Measurements from ENCODE around the gene FAT2. TPM values are rescaled to one million over a fixed set of nuclear protein-coding genes. Genes with fewer than 3 reads are reported as not detected.

Gene FAT2
- total and polyA plus RNA-seq, 10 of the 15 experiments (the other 5 are each of a cell fraction or from before 2014, with no cell fraction given) = 0.01 to 0.06 (median 0.03) TPM; not detected in 3

DNA sequence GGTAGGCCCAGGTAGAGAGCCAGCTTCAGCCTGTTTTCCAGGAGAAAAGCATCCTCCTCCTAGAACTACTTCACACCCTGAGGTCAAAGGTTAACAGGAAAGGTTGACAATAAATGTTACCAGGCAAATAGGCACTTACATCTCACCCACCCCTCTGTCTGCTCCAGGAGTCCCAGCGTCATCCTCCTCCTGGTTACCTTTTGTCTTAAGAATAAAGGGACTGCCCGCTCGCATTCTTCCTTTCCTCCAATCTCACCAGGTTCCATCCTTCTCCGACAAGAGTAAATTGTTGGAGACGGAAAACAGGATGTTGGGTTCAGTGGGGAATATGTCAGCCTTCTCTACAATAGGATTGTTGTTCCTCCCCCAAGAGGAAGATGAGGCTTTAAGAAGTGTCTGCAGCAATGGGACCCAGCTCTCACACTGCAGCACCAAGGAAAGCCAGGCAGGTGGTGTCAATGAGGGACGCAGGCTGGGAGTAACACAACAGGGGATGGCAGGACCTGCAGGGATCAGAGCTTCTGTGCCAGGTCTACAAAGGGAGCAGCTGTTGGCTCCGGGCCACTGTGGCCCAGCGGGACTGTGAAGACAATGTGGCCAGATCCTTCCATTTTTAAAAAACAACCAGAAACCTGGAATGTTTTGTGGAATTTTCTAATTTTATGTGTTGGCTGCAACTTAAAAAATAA, 29.0 kb downstream of the FAT2 start (continued):
- TF ChIP-seq, protein P1, sequence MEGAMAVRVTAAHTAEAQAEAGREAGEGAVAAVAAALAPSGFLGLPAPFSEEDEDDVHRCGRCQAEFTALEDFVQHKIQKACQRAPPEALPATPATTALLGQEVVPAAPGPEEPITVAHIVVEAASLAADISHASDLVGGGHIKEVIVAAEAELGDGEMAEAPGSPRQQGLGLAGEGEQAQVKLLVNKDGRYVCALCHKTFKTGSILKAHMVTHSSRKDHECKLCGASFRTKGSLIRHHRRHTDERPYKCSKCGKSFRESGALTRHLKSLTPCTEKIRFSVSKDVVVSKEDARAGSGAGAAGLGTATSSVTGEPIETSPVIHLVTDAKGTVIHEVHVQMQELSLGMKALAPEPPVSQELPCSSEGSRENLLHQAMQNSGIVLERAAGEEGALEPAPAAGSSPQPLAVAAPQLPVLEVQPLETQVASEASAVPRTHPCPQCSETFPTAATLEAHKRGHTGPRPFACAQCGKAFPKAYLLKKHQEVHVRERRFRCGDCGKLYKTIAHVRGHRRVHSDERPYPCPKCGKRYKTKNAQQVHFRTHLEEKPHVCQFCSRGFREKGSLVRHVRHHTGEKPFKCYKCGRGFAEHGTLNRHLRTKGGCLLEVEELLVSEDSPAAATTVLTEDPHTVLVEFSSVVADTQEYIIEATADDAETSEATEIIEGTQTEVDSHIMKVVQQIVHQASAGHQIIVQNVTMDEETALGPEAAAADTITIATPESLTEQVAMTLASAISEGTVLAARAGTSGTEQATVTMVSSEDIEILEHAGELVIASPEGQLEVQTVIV (IDR thresholded peaks at IDR 0.05; ENCODE audit: borderline replicate concordance, partially characterized antibody) = no peak
- TF ChIP-seq YBX1 (IDR thresholded peaks at IDR 0.05) = no peak

DNA sequence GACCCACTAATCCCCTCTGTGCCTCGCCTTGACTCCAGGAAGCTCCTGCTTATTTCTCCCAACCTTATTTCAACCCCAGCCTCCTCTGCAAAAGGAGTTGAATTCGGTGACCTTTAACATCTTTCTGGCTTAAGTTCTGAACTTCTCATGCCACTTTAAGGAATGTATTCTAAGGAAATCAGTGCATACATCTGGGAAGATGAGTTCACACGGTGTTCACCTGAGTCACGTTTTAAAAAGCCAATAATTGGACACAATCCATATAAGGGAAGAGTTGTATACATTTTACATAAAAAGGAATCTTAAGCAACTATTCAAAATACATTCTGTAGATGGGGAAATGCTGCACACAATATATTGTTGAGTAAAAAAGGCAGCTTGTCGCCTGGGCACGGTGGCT, 33.2 kb downstream of the FAT2 start:
- no peaks in the 10 kb centered on the region for H4K20me1 ChIP-seq (ENCODE audit: control insufficient read depth, insufficient read depth)
- BruUV-seq (replicated peaks) = no TSS peak
- no peaks in the 10 kb centered on the region; a peak in 1 of 4 replicates for H3K27me3 ChIP-seq (replicated peaks in 1 of 2; ENCODE audit: control insufficient read depth in 2 of 2, insufficient read depth in 2 of 2, low read length in 1 of 2)
- H3K4me1 ChIP-seq (ENCODE audit: control insufficient read depth, insufficient read depth, low read length) = peaks cover 3% of the 10 kb centered on the region; the same call in 1 of the 2 replicates
- no peak for TF ChIP-seq ETV6 (conservative IDR thresholded peaks at IDR 0.05 in 1 of 2, IDR thresholded peaks at IDR 0.05 in 1 of 2; ENCODE audit: borderline replicate concordance in 1 of 2, low read depth in 1 of 2)
- ChIA-PET RAD21 (ENCODE audit: unreplicated experiment) (no interaction called here), POLR2A (no interaction called here), CTCF (interaction anchor here (1.1 kb wide), 1 partner anchor 12 kb away, joined by 3 read pairs; no protein-coding TSS in a partner anchor), SMC1A (ENCODE audit: uncharacterized antibody, unreplicated experiment) (interaction anchor here (1.1 kb wide), 1 partner anchor 34 kb away, joined by 3 read pairs; no protein-coding TSS in a partner anchor)
- H3K79me2 ChIP-seq (ENCODE audit: control insufficient read depth, insufficient read depth, low read length) = no peaks in the 10 kb centered on the region
- no peak overlapping the region for H3K27ac ChIP-seq (ENCODE audit: control insufficient read depth, insufficient read depth)
- H3K4me2 ChIP-seq (ENCODE audit: control insufficient read depth, insufficient read depth) = no peak overlapping the region
- 19% methylated on average over 6 of the region's 6 CpGs for WGBS (ENCODE audit: insufficient coverage, insufficient replicate concordance, low lambda C conversion rate, missing lambda C conversion rate)
- no peaks in the 10 kb centered on the region for H3K36me3 ChIP-seq (ENCODE audit: control insufficient read depth in 2 of 2, insufficient read depth in 2 of 2, low read length in 1 of 2)
- DNase-seq (ENCODE audit: low read depth, low spot score) (no peak), ATAC-seq (no peak), FAIRE-seq (no peak)
- H3K9ac ChIP-seq (ENCODE audit: control insufficient read depth, insufficient read depth, low read length) = no peak overlapping the region
- no peak overlapping the region for H2AFZ ChIP-seq (ENCODE audit: control insufficient read depth, low read depth, low read length)
- intact Hi-C loops (cut with micrococcal nuclease; ENCODE audit: unreplicated experiment) = no loop called here
- H3K9me3 ChIP-seq (replicated peaks; ENCODE audit: control insufficient read depth, insufficient read depth, low read length) = no peaks in the 10 kb centered on the region
- in situ Hi-C loops (cut with MboI) = no loop called here
- no peak overlapping the region for H3K4me3 ChIP-seq
